ENCODE data around the gene ITGAE.
"Not testable (repeated sequence)": the region's sequence is repeated elsewhere in the genome, so short reads cannot be mapped to it uniquely, and the experiment has no call there.

The ITGAE gene

DNA sequence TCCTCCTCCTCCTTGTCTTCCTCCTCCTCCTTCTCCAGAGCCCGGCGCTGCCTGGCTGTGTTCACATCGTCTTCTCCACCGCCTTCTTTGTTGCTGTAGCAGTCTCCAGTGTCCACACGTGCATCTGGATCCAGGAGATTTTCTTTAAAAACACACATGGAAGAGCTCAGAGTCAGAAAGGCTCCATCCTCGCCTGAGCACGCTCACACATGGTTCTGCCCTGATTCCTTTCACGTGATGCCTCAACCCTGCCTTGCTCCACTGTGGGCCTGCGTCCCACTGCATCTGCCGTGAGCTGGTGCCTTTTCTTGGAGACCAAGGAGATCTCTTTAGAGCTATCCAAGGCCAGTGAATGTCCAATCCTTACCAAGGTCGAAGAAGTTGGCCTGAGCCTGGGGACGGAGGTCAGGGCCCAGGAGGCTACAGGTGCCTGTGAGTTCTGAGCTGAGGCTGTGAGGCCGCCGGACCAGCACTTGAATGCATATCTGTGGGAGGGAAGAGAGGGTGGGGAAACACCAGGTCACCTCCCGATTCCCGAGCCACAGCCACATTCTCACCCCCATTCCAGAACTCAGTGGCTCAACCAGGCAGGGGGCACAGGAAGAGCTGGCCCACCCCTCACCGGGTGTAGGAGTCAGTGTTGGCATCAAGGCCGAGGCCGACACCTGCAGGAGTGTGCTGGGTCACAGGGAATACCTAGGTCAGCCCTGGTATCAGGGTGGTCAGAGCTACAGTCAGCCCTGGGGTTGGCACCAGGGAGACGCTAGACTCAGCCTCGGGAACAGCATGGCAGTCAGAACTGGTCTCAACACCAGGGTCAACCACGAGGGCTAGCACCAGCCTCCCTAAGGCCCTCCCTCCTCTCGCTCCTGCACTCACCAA, 39.7 kb downstream of the ITGAE start:
- no peak for DNase-seq (ENCODE audit: low read depth)

DNA sequence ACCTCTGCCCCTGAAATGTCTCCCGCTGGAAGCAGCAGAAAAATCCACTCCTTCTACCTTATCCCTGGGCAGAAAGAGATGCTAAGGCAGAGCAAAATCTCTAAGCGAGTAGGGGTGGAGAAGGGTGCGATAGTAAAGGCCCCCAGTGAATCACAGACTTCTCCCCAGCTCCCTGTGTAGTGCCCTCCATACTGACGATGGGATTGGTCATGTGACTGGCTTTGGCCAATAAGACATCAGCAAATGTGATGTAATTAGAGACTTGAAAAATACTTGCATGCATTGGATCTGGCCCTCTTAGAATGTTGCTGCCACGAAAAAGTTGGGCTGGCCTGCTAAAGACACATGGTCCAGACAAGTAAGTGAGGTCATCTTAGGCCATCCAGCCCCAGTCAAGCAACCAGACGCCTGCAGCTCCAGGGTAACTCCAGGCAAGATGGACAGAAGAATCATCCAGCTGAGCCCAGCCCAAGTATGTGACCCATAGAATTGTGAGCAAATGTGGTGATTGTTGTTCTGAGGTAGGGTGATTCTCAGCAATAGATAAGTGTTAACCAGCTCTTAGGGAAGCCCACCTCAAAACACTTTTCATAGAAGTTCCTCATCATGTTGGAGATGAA, 41.3 kb downstream of the ITGAE start:
- DNase-seq (ENCODE audit: low read depth) = no peak

DNA sequence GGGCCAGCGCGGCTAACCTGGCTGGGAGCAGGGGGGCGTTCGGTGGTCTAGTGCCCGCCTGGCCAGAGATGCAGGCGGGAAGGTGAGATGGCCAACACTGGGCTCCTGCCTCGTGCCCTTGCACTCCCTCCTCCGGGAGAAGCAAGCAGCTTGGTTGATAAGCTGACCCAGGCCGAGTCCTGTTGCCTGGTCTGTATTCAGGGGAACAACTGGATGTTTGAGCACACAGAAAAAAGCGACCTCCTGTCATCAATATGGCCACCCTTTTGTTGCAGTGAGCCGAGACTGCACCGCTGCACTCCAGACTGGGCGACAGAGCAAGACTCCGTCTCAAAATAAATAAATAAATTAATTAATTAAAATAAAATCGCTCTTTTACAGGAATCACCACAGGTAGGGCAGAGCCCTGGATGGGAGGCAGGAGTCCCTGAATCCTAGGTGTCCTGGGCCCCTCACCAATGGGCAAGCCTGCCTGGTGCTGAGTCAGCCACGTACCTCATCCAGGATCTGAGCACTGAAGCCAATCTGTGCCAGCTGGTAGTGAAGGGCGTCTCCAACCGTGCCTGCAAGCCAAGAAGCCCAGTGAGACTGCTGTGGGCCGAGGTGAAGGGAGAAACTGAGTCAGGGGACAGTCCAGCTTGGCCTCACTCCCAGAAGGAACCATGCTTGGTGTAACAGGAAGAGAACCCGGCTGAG, 45.5 kb downstream of the ITGAE start:
- DNase-seq (ENCODE audit: low read depth) = no peak

DNA sequence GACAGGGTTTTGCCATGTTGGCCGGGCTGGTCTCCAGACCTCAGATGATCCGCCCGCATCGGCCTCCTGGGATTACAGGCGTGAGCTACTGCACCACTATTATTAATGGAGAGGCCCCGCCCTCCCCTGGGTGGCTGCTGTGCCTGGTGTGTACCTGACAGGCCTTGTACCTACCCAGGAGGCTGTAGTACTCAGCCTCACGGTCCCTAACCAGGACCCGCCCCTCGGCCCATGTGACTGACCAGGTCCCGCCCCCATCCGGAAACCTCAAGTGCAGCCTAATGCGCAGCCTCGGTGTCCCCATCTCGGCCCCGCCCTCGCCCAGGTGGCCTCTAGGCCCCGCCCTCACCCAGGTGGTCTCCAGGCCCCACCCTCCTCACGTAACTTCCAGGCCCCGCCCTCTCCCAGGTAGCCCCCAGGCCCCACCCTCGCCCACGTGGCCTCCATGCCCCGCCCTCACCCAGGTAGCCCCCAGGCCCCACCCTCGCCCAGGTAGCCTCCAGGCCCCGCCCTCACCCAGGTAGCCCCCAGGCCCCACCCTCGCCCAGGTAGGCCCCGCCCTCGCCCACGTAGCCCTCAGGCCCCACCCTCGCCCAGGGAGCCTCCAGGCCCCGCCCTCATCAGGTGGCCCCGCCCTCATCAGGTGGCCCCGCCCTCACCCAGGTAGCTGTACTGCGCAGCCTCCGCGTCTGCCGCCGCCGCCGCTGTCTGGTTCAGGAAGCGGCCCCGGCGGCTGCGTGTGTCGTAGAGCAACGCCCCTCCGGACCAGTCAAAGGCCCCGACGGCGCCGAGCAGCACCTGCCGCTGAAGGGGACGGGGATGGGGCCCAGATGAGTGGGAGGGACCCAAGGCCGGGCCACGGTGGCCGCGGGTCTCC, 46.3 kb downstream of the ITGAE start:
- DNase-seq (ENCODE audit: low read depth) = no peak

DNA sequence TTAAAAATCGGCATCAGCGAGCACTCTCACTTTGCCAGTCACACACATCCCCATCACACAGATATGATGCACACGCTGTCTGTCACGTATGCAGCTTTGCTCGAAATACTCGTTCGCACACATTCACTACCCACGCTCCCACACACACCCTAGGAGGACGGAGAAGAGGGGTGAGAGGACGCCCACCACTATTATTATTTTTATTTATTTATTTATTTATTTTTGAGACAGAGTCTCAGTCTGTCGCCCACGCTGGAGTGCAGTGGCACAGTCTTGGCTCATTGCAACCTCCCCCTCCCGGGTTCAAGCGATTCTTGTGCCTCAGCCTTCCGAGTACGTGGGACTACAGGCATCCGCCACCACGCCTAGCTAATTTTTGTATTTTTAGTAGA, 46.9 kb downstream of the ITGAE start:
- no peak for DNase-seq (ENCODE audit: low read depth)

DNA sequence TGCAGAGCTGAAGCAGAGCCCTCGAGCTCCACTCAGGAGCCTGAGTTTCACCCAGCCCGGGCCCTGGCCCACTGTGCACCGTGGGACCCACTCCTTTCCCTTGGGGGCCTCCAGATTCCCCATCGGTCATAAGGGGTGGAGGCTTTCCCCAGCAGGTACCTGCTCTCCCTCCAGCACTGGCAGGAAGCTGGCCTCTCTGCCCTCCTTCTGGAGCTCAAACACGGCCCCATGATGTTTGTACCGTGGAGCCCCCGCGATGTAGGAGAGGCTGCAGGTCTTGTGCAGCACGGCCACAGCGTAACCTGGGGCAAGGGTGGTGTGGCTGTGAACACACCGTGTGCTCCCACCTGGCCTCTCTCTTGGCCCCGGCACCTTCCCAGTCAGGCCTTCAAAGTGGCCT, 47.4 kb downstream of the ITGAE start:
- DNase-seq (ENCODE audit: low read depth) = no peak

DNA sequence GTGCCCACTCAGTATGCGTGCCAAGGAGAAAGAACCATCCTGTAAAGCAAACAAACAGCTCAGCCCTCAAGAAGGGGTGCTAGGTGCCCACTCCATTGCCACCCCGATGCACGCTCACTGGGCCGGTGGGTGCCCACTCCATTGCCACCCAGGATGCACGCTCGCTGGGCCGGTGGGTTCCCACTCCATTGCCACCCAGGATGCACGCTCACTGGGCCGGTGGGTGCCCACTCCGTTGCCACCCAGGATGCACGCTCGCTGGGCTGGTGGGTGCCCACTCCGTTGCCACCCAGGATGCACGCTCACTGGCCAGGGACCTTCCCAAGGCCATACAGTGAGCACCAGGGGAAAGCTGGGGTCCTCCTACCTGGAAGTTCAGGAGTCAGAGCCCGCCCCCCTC, 49.2 kb downstream of the ITGAE start:
- no peak for DNase-seq (ENCODE audit: low read depth)

DNA sequence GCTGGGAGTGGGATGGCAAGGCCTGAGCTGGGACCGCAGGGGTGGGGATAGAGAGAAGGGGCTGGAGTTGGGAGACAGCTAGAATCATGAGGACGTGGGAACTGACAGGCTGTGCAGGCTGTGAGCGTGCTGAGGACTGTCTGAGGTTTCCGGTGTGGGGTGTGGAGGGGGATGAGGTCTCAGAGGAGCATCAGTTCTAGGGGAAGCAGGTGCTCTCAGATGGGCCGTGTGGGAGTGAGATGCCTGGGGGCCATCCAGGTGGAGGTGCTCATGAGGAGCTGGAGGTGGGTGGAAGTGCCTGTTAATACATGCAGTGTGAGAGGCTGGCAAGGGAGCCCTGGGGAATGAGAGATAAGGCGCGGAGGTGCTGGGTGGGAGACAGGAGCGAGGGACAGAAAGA, 50.1 kb downstream of the ITGAE start:
- DNase-seq (ENCODE audit: low read depth) = no peak

DNA sequence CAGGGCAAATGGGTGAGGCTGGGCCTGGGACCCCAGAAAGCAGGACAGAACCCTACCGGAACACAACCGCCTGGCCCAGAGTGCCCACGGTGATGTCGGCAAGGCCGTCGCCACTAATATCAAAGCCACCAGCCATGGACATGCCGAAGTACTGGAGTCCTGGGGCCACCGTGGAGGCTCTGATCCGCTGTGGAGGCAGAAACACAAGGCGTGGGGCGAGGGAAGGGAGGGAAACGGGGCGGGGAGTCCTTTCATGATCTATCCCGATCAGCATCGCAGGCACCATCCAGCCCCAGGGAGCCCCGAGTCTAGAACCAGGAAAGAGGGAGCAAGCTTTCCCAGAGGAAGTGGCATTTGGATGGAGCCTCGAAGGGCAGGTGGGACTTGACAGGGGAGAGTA, 50.7 kb downstream of the ITGAE start:
- DNase-seq (ENCODE audit: low read depth) = no peak

DNA sequence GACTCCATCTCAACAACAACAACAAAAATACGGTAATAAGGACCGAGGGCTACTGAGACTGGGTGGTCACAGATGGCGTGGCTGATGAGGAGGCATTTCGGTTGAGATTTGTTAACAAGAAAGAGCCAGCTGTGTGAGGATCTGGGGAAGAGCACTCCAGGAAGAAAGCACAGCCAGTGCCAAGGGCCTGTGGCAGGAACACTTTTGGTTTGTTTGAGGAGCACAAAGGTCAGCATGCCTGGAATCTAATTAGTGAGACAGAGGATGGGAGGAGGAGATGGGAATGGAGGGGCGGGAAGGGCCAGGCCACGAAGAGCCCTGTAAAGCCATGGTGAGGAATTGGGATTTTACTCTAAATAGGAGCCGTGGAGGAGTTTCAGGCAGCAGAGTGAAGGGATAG, 52.4 kb downstream of the ITGAE start:
- DNase-seq (ENCODE audit: low read depth) = no peak

DNA sequence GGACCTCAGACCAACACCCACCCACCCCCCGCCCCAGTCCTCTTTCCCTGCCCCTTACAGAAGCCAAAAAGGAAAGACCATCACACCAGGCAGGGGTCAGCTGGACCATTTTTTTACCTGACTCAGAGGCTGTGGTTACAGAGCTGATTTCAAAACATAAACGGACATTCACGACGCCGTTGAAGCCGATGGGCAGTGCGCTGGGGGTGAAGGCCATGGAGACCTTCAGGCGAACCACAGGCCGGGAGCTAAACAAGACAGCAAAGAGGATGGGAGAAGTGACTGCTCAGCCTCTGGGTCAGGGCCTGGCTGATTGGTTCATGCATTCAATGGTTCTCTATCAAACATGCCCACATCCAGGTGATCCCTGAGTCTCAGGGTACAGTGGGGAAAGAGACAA, 53.2 kb downstream of the ITGAE start:
- DNase-seq (ENCODE audit: low read depth) = no peak

DNA sequence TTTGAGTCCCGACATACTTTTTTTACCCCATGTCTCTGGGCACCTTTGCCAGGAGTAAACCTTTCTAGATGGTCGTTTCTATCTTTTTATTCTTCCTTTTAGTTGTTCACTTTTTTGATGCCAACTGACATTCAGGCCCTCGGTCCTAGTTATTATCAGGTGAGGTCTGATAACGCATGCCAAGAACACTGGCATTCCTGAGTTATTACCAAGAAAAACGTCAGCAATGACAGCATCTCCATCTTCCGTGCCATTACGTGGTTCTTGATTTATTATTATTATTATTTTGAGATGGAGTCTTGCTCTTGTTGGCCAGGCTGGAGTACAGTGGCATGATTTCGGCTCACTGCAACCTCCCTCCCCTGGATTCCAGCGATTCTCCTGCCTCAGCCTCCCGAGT, 55.9 kb downstream of the ITGAE start:
- DNase-seq (ENCODE audit: low read depth) = no peak

DNA sequence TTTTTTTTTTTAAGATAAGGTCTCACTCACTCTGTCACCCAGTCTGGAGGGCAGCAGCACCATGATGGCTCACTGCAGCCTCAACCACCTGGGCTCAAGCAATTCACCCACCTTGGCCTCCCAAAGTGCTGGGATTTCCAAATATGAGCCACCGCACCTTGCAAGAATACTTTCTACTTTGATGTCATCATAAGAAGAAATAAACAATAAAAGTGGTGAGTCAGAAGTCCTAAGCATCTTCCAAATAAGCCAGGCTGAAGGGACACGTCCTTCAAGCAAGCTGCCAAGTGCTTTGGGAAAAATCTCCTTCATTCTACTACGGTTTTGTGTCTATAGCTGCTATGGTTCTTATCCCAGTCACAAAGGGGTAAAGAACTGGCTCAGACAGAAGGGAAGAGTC, 57.0 kb downstream of the ITGAE start:
- DNase-seq (ENCODE audit: low read depth) = no peak

DNA sequence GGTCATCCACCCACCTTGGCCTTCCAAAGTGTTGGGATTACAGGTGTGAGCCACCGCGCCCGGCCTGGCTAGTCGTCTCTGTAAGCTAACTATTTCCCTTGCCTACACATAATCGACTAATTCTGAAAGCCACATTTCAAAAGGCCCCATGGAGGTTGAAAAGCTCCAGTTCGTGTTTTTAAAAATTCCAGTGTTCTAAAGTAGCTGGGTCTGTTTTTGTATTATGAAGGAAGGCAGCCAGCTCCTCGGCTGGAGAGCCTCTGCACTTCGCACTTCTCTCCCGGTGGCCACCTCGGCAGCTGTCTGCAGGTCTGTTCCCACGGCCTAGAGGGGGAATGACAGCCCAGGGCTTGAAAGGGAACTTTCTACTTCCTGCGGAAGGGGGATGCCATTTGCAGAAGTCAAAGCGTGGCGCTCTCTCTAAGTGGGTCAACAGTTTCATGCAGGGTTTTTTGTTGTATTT, 60.3 kb downstream of the ITGAE start:
- no peak for DNase-seq (ENCODE audit: low read depth)

DNA sequence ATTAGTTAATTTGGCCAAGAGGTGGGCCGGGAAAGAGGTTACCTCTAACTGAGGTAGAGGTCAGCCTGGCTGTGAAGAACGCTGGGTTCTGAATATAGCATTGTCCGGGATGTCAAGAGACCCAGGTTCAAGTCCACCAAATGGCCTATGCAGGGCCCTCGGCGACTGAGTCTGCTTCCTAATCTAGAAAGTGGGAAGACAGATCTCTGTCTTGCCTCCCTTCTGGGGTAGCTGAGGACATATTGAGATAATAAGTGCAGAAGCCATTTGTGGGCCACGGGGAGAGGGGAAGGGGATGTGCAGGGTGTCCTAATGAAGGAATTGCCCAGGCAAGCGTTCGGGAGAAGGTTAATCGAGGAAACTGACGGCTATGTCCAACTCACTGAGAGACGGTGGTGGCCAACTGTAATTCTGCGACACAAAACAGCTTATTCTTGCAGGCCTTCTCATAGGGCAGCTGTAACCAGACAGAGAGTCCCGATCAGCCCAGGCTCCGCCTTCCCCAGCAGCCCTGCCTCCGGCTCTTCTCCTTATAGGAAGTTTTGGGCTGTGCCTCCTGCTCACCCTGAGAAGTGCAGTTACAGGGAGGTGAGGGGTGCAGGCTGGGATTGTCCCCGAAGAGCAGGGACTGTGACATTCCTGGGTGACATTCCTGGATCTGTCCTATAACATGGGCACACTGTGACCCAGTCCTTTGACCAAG, 61.4 kb downstream of the ITGAE start:
- DNase-seq (ENCODE audit: low read depth) = no peak

DNA sequence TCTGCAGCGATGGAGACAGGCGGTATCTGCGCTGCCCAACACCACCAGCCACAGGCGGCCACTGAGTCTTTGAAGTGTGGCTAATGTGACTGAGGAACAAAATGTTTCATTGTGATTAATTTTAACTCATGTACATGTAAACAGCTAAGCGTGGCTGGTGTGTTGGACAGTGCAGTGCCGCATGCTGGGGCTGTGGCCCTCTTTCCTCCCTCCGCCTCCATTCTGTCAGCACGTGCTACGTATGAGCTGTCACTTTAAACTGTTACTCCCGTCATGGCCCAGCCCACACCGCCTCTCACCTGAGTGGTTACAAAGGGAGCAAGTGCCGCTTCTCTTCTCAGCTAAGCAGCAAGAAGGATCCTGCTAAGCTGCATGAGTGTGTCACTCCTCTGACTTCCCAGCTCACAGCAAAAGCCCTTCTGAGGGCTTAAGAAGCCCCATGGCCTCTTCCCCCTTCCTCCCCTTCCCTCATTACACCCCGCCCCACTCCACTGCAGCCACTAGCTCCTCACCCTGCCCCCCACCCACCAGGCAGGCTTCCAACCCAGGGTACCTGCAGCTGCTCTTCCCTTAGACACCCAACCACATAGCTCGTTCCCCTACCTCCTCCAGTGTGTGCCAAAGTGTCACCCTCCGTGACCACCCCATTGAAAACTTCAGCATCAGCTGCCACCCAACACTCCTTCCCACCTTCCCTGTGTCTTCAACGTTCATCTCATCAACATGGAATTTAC, 62.3 kb downstream of the ITGAE start:
- DNase-seq (ENCODE audit: low read depth) = no peak

DNA sequence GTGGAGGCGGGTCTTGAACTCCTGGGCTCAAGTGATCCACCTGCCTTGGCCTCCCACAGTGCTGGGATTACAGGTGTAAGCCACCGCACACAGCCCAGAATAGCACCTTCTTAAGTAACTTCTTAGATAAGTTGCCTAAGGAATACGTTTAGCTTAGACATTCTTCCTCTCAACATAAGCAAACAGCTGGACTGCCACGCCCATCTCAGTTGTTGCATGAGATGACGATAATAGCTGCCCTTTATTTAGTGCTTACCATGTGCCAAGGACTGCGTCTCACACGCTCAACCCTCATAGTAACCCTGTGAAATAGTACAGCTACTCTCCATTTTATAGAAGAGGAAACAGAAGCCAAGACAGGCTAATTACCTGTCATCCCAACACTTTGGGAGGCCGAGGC, 65.5 kb downstream of the ITGAE start:
- DNase-seq (ENCODE audit: low read depth) = no peak

DNA sequence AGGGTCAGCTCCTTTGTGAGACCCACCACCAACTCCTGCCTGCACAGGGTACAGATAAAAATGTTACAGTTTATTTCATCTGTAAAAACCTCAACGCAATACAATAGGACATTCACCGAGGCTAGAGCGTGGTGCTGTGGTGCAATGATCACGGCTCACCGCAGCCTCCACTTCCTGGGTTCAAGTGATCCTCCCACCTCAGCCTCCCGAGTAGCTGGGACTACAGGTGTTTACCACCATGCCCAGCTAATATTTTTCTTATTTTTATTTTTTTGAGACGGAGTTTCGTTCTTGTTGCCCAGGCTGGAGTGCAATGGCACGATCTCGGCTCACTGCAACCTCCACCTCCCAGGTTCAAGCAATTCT, 66.1 kb downstream of the ITGAE start:
- DNase-seq (ENCODE audit: low read depth) = not testable (repeated sequence)

DNA sequence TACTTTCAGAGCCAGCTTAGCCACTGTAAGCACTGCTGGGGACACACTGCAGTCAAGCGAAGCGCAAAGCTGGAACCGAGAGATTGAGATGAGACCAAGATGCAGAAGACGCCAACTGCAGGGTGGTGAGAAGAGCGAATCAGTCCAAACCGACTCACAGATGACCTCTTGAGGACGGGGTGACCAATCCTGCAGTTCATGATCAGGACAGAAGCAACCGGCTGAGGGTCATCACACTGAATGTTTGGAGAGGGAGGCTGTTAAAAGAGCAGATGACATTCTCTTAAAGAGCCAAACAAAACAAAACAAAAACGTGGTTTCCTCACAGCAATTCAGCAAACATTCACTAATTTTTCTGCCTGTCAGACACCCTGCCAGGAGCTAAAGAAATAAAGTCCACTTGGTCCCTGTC, 68.8 kb downstream of the ITGAE start:
- no peak for DNase-seq (ENCODE audit: low read depth)

DNA sequence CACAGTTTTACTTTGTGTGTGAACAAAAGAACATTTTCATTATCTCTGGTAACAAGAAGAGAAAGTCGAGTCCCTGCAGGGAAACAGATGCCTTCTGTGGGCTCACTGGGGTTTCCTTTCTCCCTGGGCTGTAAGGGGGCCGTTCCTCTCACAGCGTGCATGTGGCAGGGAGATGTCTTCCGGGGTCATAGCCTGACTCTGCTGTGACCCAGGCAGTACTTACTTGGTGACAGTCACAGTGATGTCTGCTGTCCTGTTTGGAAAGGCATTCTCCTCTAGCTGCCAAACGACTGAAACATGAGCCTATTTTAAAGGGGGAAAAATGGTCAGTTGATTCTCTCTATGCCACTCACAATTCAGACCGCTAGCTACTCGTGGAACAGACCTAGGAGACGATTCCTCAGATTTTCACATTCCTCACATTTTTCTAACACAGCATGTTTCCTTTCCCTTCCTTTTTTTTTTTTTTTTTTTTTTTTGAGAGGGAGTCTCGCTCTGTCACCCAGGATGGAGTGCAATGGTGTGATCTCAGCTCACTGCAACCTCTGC, 70.0 kb downstream of the ITGAE start:
- DNase-seq (ENCODE audit: low read depth) = no peak

DNA sequence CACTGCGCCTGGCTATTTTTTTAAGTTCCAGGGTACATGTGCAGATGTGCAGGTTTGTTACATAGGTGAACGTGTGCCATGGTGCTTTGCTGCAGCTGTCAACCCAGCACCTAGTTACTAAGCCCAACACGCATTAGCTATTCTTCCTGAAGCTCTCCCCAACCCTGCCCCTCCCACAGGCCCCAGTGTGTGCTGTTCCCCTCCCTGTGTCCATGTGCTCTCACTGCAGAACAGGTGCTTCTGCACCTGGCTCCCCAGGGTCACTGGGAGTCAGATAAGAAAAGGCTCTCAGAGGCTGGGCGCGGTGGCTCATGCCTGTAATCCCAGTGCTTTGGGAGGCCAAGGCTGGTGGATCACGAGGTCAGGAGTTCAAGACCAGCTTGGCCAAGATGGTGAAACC, 71.1 kb downstream of the ITGAE start:
- DNase-seq (ENCODE audit: low read depth) = no peak
